HepG2 (cell line): ENCODE data around the gene ARHGAP4. TPM values are rescaled to one million over a fixed set of nuclear protein-coding genes. Genes with fewer than 3 reads are reported as not detected.

Experiments
- DR1 ChIP-seq: sonication (generic); formaldehyde crosslinking; IDR thresholded peaks from 2 replicates; pipeline ENCODE4 v1.8.0; 2021; ENCODE audit warnings: mild to moderate bottlenecking, missing genetic modification reagents, inconsistent platforms
- E2F1 ChIP-seq: sonication (generic); formaldehyde crosslinking; IDR thresholded peaks from 2 replicates; pipeline ENCODE4 v1.5.0; 2020; ENCODE audit warnings: missing genetic modification reagents
- ERF ChIP-seq: IDR thresholded peaks from 2 replicates; pipeline ENCODE4 v1.6.1; 2018; ENCODE audit warnings: missing biosample characterization, missing genetic modification reagents
- FOXA1 ChIP-seq, 2 experiments: fragments of 450-650 bp in 1 of 2; sonication (generic) in 1 of 2; formaldehyde crosslinking in 1 of 2; IDR thresholded peaks; 2 replicates each; pipeline versions ENCODE4 v1.4.0 to v1.6.1; 2016 to 2020; ENCODE audit warnings: missing genetic modification reagents in 1 of 2
- GMEB1 ChIP-seq: sonication (generic); formaldehyde crosslinking; IDR thresholded peaks from 2 replicates; pipeline ENCODE4 v1.5.1; 2020; ENCODE audit warnings: missing genetic modification reagents, mild to moderate bottlenecking, borderline replicate concordance
- HOXA3 ChIP-seq: sonication (generic); formaldehyde crosslinking; IDR thresholded peaks from 2 replicates; pipeline ENCODE4 v1.5.0; 2020; ENCODE audit warnings: missing genetic modification reagents
- KDM2A ChIP-seq: sonication (generic); formaldehyde crosslinking; IDR thresholded peaks from 2 replicates; pipeline ENCODE4 v1.4.0; 2020; ENCODE audit warnings: low read depth, missing genetic modification reagents, borderline replicate concordance
- MED1 ChIP-seq: sonication (generic); formaldehyde crosslinking; IDR thresholded peaks from 2 replicates; pipeline ENCODE4 v1.4.0; 2020; ENCODE audit warnings: missing genetic modification reagents
- PREB ChIP-seq: sonication (generic); formaldehyde crosslinking; IDR thresholded peaks from 2 replicates; pipeline ENCODE4 v1.4.0; 2020; ENCODE audit warnings: missing genetic modification reagents
- SP4 ChIP-seq: sonication (generic); formaldehyde crosslinking; IDR thresholded peaks from 2 replicates; pipeline ENCODE4 v1.8.1; 2023; ENCODE audit warnings: mild to moderate bottlenecking, missing genetic modification reagents
- TCF12 ChIP-seq, 2 experiments: fragments of 450-650 bp in 1 of 2; sonication (generic) in 1 of 2; formaldehyde crosslinking in 1 of 2; IDR thresholded peaks; 2 replicates each; pipeline versions ENCODE4 v1.6.1 to v1.8.0; 2017 to 2022; ENCODE audit warnings: antibody characterized with exemption in 1 of 2, mild to moderate bottlenecking in 1 of 2, missing genetic modification reagents in 1 of 2, moderate library complexity in 1 of 2
- THAP9 ChIP-seq: sonication (generic); formaldehyde crosslinking; IDR thresholded peaks from 2 replicates; pipeline ENCODE4; 2020; ENCODE audit warnings: missing genetic modification reagents, mild to moderate bottlenecking, borderline replicate concordance
- UBTF ChIP-seq: sonication (generic); formaldehyde crosslinking; IDR thresholded peaks from 2 replicates; pipeline ENCODE4 v1.4.0; 2020; ENCODE audit warnings: mild to moderate bottlenecking, missing genetic modification reagents
- ZBTB7B ChIP-seq: sonication (generic); formaldehyde crosslinking; IDR thresholded peaks from 2 replicates; pipeline ENCODE4 v1.4.0; 2020; ENCODE audit warnings: missing genetic modification reagents
- ZNF703 ChIP-seq: sonication (generic); formaldehyde crosslinking; IDR thresholded peaks from 2 replicates; pipeline ENCODE4 v1.5.1; 2020; ENCODE audit warnings: missing genetic modification reagents, mild to moderate bottlenecking, moderate library complexity, borderline replicate concordance
- ZNF775 ChIP-seq: sonication (generic); formaldehyde crosslinking; IDR thresholded peaks from 2 replicates; pipeline ENCODE4 v1.4.0; 2020; ENCODE audit warnings: missing genetic modification reagents, mild to moderate bottlenecking, moderate library complexity, borderline replicate concordance
- ZNF781 ChIP-seq: sonication (generic); formaldehyde crosslinking; IDR thresholded peaks from 2 replicates; pipeline ENCODE4 v1.5.1; 2020; ENCODE audit warnings: borderline replicate concordance, mild to moderate bottlenecking, missing genetic modification reagents; ENCODE audit errors: not compliant biosample characterization
- ZSCAN9 ChIP-seq: IDR thresholded peaks from 2 replicates; pipeline ENCODE4 v1.6.1; 2016; ENCODE audit warnings: borderline replicate concordance
- polyA plus RNA-seq, 8 experiments: library from polyadenylated mRNA; depleted of rRNA in 3 of 8; stranded (reverse) in 7 of 8; unstranded in 1 of 8; fragments of >200 nt; fragmentation: Illumina TruSeq in 4 of 8; extraction: Trizol in 4 of 8; gene quantifications; 2 replicates each; pipeline versions ENCODE4 v1.2.1 to v1.2.3, GENCODE V29; 2011 to 2016; ENCODE audit warnings: low read depth in 4 of 8, missing spikeins in 1 of 8, mixed read lengths in 1 of 8; ENCODE audit not compliant: insufficient read depth in 1 of 8
- total RNA-seq, 5 experiments: library from RNA; depleted of rRNA; stranded (reverse); fragments of >200 nt; fragmentation: Illumina TruSeq; extraction: Trizol; gene quantifications; 2 replicates each; pipeline ENCODE4 v1.2.3, GENCODE V29; 2016; ENCODE audit warnings: low read depth in 1 of 5

The ARHGAP4 gene
- total and polyA plus RNA-seq, 2 of the 13 experiments (the other 11 are each of a cell fraction or from before 2014, with no cell fraction given), result 0.57 to 0.64 TPM

GRCh38 chrX:153927922-153928760, 2.1 kb upstream of the ARHGAP4 start (continued):
- TF ChIP-seq UBTF (CRISPR knock-in tag) (peak; percentile 31; the same call in 1 of the 2 replicates), FOXA1 (IDR thresholded peaks at IDR 0.05) (no peak), FOXA1 (CRISPR knock-in tag; IDR thresholded peaks at IDR 0.05) (no peak), TCF12 (IDR thresholded peaks at IDR 0.05) (no peak), TCF12 (CRISPR knock-in tag; IDR thresholded peaks at IDR 0.05) (peak; percentile 67; the same call in 1 of the 2 replicates), ERF (CRISPR knock-in tag) (peak; percentile 59; the same call in 1 of the 2 replicates), ZBTB7B (CRISPR knock-in tag) (0 out of 2 replicates have a peak, but pooled peaks have one; percentile 20), ZNF703 (CRISPR knock-in tag) (no peak), GMEB1 (CRISPR knock-in tag) (peak; percentile 81), ZNF781 (CRISPR knock-in tag) (no peak), KDM2A (CRISPR knock-in tag) (peak; percentile 93), DR1 (CRISPR knock-in tag) (0 out of 2 replicates have a peak, but pooled peaks have one; percentile 25), HOXA3 (peak; percentile 68; the same call in 1 of the 2 replicates), ZNF775 (CRISPR knock-in tag) (no peak), E2F1 (peak; percentile 85), SP4 (CRISPR knock-in tag) (peak; percentile 66; the same call in 1 of the 2 replicates), PREB (CRISPR knock-in tag) (no peak), THAP9 (no peak), ZSCAN9 (CRISPR knock-in tag) (no peak), MED1 (CRISPR knock-in tag) (peak; percentile 46; the same call in 1 of the 2 replicates)
